Astrocyte (in vitro differentiated cells and primary cell): ENCODE results near the gene CACNA1C. TPM values are rescaled to one million over a fixed set of nuclear protein-coding genes. Genes with fewer than 3 reads are reported as not detected.

ENCODE experiments used
- DNase-seq: peaks from one replicate; pipeline ENCODE4 v3.0.0-alpha.2; 2010; ENCODE audit warnings: low read depth
- FAIRE-seq: peaks from 2 replicates; lab custom pipeline; 2011; peaks lifted over from hg19 to GRCh38; lab: Jason Lieb, UNC
- H2AFZ ChIP-seq: 2 replicates; pipeline ENCODE4 v1.6.0; 2012; ENCODE audit warnings: low read depth, low read length, inconsistent platforms
- H3K27ac ChIP-seq: 2 replicates; pipeline ENCODE4 v1.5.1; 2011; ENCODE audit warnings: low read depth, low read length, inconsistent platforms
- H3K27me3 ChIP-seq: 2 replicates; pipeline ENCODE4 v1.6.0; 2011; ENCODE audit warnings: low read length, inconsistent platforms; ENCODE audit not compliant: insufficient read depth
- H3K36me3 ChIP-seq: 2 replicates; pipeline ENCODE4 v1.5.1; 2011; ENCODE audit warnings: low read length, inconsistent platforms; ENCODE audit not compliant: insufficient read depth
- H3K4me1 ChIP-seq: 2 replicates; pipeline ENCODE4 v1.5.1; 2011; ENCODE audit warnings: low read length, inconsistent platforms; ENCODE audit not compliant: insufficient read depth
- H3K4me2 ChIP-seq: 2 replicates; pipeline ENCODE4 v1.6.0; 2012; ENCODE audit warnings: low read length, inconsistent platforms
- H3K4me3 ChIP-seq: 2 replicates; pipeline ENCODE4 v1.5.1; 2011; ENCODE audit warnings: low read depth, mild to moderate bottlenecking, low read length, inconsistent platforms; ENCODE audit not compliant: insufficient read depth
- H3K79me2 ChIP-seq: 2 replicates; pipeline ENCODE4 v1.6.0; 2012; ENCODE audit warnings: mild to moderate bottlenecking, low read length, inconsistent platforms; ENCODE audit not compliant: insufficient read depth
- H3K9ac ChIP-seq: 2 replicates; pipeline ENCODE4 v1.6.0; 2012; ENCODE audit warnings: mild to moderate bottlenecking, low read length, inconsistent platforms
- H3K9me3 ChIP-seq: 2 replicates; pipeline ENCODE4 v1.5.1; 2012; ENCODE audit warnings: low read depth, mild to moderate bottlenecking, low read length, inconsistent platforms; ENCODE audit not compliant: insufficient read depth
- H4K20me1 ChIP-seq: 2 replicates; pipeline ENCODE4 v1.6.0; 2012; ENCODE audit warnings: low read length, inconsistent platforms; ENCODE audit not compliant: insufficient read depth
- H3K27ac Mint-ChIP-seq: one replicate; pipeline ENCODE4 v1.8.0; 2021; ENCODE audit warnings: mild to moderate bottlenecking, mixed read lengths; ENCODE audit not compliant: unreplicated experiment
- H3K27me3 Mint-ChIP-seq: one replicate; pipeline ENCODE4 v1.8.0; 2021; ENCODE audit warnings: low read depth, mixed read lengths; ENCODE audit not compliant: unreplicated experiment
- H3K36me3 Mint-ChIP-seq: one replicate; pipeline ENCODE4 v1.8.0; 2021; ENCODE audit warnings: low read depth, mixed read lengths; ENCODE audit not compliant: unreplicated experiment
- H3K4me1 Mint-ChIP-seq: one replicate; pipeline ENCODE4 v1.8.0; 2021; ENCODE audit warnings: low read depth, mixed read lengths; ENCODE audit not compliant: unreplicated experiment
- H3K4me3 Mint-ChIP-seq: one replicate; pipeline ENCODE4 v1.8.0; 2021; ENCODE audit warnings: mild to moderate bottlenecking, moderate library complexity, mixed read lengths; ENCODE audit not compliant: unreplicated experiment
- H3K9me3 Mint-ChIP-seq: one replicate; pipeline ENCODE4 v1.8.0; 2021; ENCODE audit warnings: mild to moderate bottlenecking, mixed read lengths; ENCODE audit not compliant: unreplicated experiment
- EZH2 ChIP-seq: IDR thresholded peaks from 2 replicates; pipeline ENCODE4 v1.6.1; 2012; ENCODE audit warnings: mild to moderate bottlenecking, low read length, inconsistent platforms; ENCODE audit not compliant: insufficient read depth
- total RNA-seq: library from RNA; stranded (reverse); gene quantifications from 2 replicates; pipeline ENCODE4 v1.2.1, GENCODE V29; 2021
- TF ChIP-seq, protein P1 (sequence below): IDR thresholded peaks from 2 replicates; pipeline ENCODE4 v1.5.1; 2011; ENCODE audit warnings: low read depth, mild to moderate bottlenecking, inconsistent platforms, low read length, moderate library complexity; ENCODE audit not compliant: insufficient read depth

CACNA1C gene
- total RNA-seq, 1 donor from 2014 or later, result 2.1 TPM

DNA sequence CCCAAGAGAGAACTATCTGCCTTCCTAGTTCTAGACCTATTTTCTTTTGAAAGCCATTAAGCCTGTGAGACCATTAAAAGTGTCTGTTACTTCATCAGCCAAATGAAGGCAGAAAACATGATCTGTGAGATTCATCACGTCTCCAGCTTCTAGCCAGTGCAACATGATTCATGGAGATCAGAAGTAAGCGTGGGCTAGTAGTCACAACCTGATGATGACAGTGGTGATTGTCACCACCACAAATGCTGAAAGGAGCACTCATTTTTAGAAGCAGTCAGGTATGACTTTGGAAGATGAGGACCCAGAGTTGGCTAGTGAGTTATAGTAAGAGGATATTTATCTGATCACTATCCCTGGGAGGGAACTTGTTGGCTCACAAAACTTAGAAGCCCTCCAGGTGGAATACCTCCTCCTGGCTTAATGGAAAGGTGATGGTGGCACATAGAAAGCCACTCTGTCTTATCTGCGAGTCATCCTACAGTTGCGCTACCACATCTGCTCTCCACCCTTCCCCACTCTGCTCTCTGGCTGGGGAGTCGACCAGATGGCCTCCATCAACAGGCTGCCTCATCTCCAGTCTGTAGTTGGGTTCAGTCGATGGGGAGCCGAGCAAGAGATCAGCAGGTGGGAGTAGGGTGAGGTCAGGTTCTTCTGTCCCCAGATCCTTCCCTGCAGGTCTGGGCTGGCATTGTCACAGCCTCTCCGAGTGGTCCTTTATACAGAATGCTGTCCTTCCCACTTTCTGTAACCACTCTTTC is 424.4 kb downstream of the CACNA1C start:
- H3K36me3 ChIP-seq, result no peaks in the 10 kb centered on the region
- DNase-seq, result no peak
- no peaks in the 10 kb centered on the region for H3K9me3 ChIP-seq
- no peak overlapping the region for H3K4me2 ChIP-seq
- Mint-ChIP-seq H3K9me3 (peaks cover 5% of the 10 kb centered on the region), H3K36me3 (no peaks in the 10 kb centered on the region), H3K27ac (no peak overlapping the region), H3K4me3 (no peak overlapping the region), H3K27me3 (peaks cover 25% of the 10 kb centered on the region), H3K4me1 (no peaks in the 10 kb centered on the region)
- no peaks in the 10 kb centered on the region for H3K4me1 ChIP-seq
- H3K9ac ChIP-seq, result no peak overlapping the region
- TF ChIP-seq EZH2, result no peak
- TF ChIP-seq, protein P1, sequence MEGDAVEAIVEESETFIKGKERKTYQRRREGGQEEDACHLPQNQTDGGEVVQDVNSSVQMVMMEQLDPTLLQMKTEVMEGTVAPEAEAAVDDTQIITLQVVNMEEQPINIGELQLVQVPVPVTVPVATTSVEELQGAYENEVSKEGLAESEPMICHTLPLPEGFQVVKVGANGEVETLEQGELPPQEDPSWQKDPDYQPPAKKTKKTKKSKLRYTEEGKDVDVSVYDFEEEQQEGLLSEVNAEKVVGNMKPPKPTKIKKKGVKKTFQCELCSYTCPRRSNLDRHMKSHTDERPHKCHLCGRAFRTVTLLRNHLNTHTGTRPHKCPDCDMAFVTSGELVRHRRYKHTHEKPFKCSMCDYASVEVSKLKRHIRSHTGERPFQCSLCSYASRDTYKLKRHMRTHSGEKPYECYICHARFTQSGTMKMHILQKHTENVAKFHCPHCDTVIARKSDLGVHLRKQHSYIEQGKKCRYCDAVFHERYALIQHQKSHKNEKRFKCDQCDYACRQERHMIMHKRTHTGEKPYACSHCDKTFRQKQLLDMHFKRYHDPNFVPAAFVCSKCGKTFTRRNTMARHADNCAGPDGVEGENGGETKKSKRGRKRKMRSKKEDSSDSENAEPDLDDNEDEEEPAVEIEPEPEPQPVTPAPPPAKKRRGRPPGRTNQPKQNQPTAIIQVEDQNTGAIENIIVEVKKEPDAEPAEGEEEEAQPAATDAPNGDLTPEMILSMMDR, result no peak
- H3K27me3 ChIP-seq, result peaks cover 4% of the 10 kb centered on the region
- no peaks in the 10 kb centered on the region for H3K79me2 ChIP-seq
- no peaks in the 10 kb centered on the region for H4K20me1 ChIP-seq
- no peak overlapping the region for H3K4me3 ChIP-seq
- no peak overlapping the region for H3K27ac ChIP-seq
- no peak overlapping the region for H2AFZ ChIP-seq
- no peak for FAIRE-seq

DNA sequence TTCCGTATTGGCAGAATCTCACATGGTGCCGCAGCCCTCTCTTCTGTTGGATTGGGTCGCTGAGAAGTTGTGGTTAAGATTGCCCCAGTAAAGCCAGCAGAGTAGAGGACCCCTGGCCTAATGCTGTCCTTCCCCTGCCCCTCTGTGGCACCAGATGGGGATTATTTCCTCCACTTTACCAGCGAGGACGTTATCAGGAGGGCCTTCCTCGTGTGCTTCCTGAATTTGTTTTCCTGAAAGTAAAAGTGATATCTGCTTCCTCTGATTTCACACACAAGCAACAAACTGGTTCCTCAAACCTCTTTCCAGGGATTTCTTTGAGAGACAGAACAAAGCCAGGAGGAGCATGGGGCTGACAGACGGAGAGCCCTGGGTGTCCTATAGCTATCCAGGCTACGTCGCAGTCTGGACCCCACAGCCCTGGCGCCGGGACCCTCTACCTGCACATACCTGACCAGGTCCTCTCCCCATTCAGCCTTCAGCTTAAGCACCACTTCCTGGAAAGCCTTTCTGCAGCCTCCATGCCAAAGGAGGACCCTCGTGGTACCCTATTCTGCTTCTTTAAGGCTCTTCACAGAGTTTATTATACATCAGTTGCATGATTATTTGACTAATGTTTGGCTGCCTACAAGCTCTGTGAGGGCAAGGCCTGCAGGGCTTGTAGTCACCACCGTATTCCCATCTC is 427.2 kb downstream of the CACNA1C start:
- Mint-ChIP-seq H3K4me3 (no peak overlapping the region), H3K9me3 (peaks cover 2% of the 10 kb centered on the region), H3K4me1 (peaks cover 4% of the 10 kb centered on the region), H3K27ac (no peak overlapping the region), H3K27me3 (peaks cover 29% of the 10 kb centered on the region), H3K36me3 (no peaks in the 10 kb centered on the region)
- no peak for DNase-seq
- Histone ChIP-seq H3K9me3 (no peaks in the 10 kb centered on the region), H3K4me2 (no peak overlapping the region), H3K27ac (no peak overlapping the region), H4K20me1 (no peaks in the 10 kb centered on the region), H3K4me3 (no peak overlapping the region), H3K9ac (no peak overlapping the region), H3K79me2 (no peaks in the 10 kb centered on the region), H3K4me1 (no peaks in the 10 kb centered on the region), H3K27me3 (peaks cover 4% of the 10 kb centered on the region), H2AFZ (no peak overlapping the region), H3K36me3 (no peaks in the 10 kb centered on the region)
- TF ChIP-seq, protein P1, result no peak
- TF ChIP-seq EZH2, result no peak
- FAIRE-seq, result no peak
